ENCODE measurements around the gene ITGA11.

- TF ChIP-seq POLR2A (IDR thresholded peaks at IDR 0.05), result no peak
- TF ChIP-seq, protein P1, sequence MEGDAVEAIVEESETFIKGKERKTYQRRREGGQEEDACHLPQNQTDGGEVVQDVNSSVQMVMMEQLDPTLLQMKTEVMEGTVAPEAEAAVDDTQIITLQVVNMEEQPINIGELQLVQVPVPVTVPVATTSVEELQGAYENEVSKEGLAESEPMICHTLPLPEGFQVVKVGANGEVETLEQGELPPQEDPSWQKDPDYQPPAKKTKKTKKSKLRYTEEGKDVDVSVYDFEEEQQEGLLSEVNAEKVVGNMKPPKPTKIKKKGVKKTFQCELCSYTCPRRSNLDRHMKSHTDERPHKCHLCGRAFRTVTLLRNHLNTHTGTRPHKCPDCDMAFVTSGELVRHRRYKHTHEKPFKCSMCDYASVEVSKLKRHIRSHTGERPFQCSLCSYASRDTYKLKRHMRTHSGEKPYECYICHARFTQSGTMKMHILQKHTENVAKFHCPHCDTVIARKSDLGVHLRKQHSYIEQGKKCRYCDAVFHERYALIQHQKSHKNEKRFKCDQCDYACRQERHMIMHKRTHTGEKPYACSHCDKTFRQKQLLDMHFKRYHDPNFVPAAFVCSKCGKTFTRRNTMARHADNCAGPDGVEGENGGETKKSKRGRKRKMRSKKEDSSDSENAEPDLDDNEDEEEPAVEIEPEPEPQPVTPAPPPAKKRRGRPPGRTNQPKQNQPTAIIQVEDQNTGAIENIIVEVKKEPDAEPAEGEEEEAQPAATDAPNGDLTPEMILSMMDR (IDR thresholded peaks at IDR 0.05), result no peak
Measured at GRCh38 chr15:68400066-68400456, 31.9 kb downstream of the ITGA11 start.
